ENCODE data around the gene DHDDS. TPM values are rescaled to one million over a fixed set of nuclear protein-coding genes. Genes with fewer than 3 reads are reported as not detected.
"Not testable (repeated sequence)": the region's sequence is repeated elsewhere in the genome, so short reads cannot be mapped to it uniquely, and the experiment has no call there.

DHDDS gene
- total RNA-seq, 1 donor = 17.2 TPM

- H3K4me1 ChIP-seq (ENCODE audit: insufficient read depth, low read length) = peaks cover 19% of the 10 kb centered on the region
- H3K4me3 ChIP-seq (ENCODE audit: low read length) = no peak overlapping the region
- no peaks in the 10 kb centered on the region for H3K9me3 ChIP-seq (ENCODE audit: low read depth, low read length)
- no peaks in the 10 kb centered on the region for H3K27me3 ChIP-seq (ENCODE audit: insufficient read depth, low read length)
Measured at GRCh38 chr1:26477446-26478152, 45.5 kb downstream of the DHDDS start.

- Histone ChIP-seq H3K9me3 (ENCODE audit: low read depth, low read length) (no peaks in the 10 kb centered on the region), H3K4me1 (ENCODE audit: insufficient read depth, low read length) (peaks cover 18% of the 10 kb centered on the region), H3K4me3 (ENCODE audit: low read length) (no peak overlapping the region), H3K27me3 (ENCODE audit: insufficient read depth, low read length) (no peaks in the 10 kb centered on the region)
Measured at GRCh38 chr1:26478159-26478558, 46.0 kb downstream of the DHDDS start.

GRCh38 chr1:26478988-26479387, 46.9 kb downstream of the DHDDS start:
- Histone ChIP-seq H3K4me3 (ENCODE audit: low read length) (no peak overlapping the region), H3K9me3 (ENCODE audit: low read depth, low read length) (no peaks in the 10 kb centered on the region), H3K27me3 (ENCODE audit: insufficient read depth, low read length) (no peaks in the 10 kb centered on the region), H3K4me1 (ENCODE audit: insufficient read depth, low read length) (peaks cover 9% of the 10 kb centered on the region)

GRCh38 chr1:26482921-26483320, 50.8 kb downstream of the DHDDS start:
- Histone ChIP-seq H3K9me3 (ENCODE audit: low read depth, low read length) (no peaks in the 10 kb centered on the region), H3K27me3 (ENCODE audit: insufficient read depth, low read length) (no peaks in the 10 kb centered on the region), H3K4me3 (ENCODE audit: low read length) (no peak overlapping the region), H3K4me1 (ENCODE audit: insufficient read depth, low read length) (no peaks in the 10 kb centered on the region)

GRCh38 chr1:26483980-26484379, 51.9 kb downstream of the DHDDS start:
- Histone ChIP-seq H3K27me3 (ENCODE audit: insufficient read depth, low read length) (no peaks in the 10 kb centered on the region), H3K9me3 (ENCODE audit: low read depth, low read length) (no peaks in the 10 kb centered on the region)

GRCh38 chr1:26490155-26490554, 58.0 kb downstream of the DHDDS start:
- H3K4me1 ChIP-seq (ENCODE audit: insufficient read depth, low read length) = no peaks in the 10 kb centered on the region
- no peaks in the 10 kb centered on the region for H3K27me3 ChIP-seq (ENCODE audit: insufficient read depth, low read length)
- H3K9me3 ChIP-seq (ENCODE audit: low read depth, low read length) = no peaks in the 10 kb centered on the region
- no peak overlapping the region for H3K4me3 ChIP-seq (ENCODE audit: low read length)

More at GRCh38 chr1:26483980-26484379, 51.9 kb downstream of the DHDDS start:
- no peak overlapping the region for H3K4me3 ChIP-seq (ENCODE audit: low read length)
- no peaks in the 10 kb centered on the region for H3K4me1 ChIP-seq (ENCODE audit: insufficient read depth, low read length)

- no peaks in the 10 kb centered on the region for H3K27me3 ChIP-seq (ENCODE audit: insufficient read depth, low read length)
- no peaks in the 10 kb centered on the region for H3K4me1 ChIP-seq (ENCODE audit: insufficient read depth, low read length)
- no peaks in the 10 kb centered on the region for H3K9me3 ChIP-seq (ENCODE audit: low read depth, low read length)
- no peak overlapping the region for H3K4me3 ChIP-seq (ENCODE audit: low read length)
Measured at GRCh38 chr1:26493267-26493666, 61.1 kb downstream of the DHDDS start.

- Histone ChIP-seq H3K9me3 (ENCODE audit: low read depth, low read length) (no peaks in the 10 kb centered on the region), H3K27me3 (ENCODE audit: insufficient read depth, low read length) (no peaks in the 10 kb centered on the region), H3K4me3 (ENCODE audit: low read length) (no peak overlapping the region), H3K4me1 (ENCODE audit: insufficient read depth, low read length) (peaks cover 3% of the 10 kb centered on the region)
Measured at GRCh38 chr1:26493938-26494337, 61.8 kb downstream of the DHDDS start.

- Histone ChIP-seq H3K9me3 (ENCODE audit: low read depth, low read length) (no peaks in the 10 kb centered on the region), H3K4me1 (ENCODE audit: insufficient read depth, low read length) (peaks cover 19% of the 10 kb centered on the region), H3K4me3 (ENCODE audit: low read length) (no peak overlapping the region), H3K27me3 (ENCODE audit: insufficient read depth, low read length) (no peaks in the 10 kb centered on the region)
Measured at GRCh38 chr1:26496861-26497260, 64.7 kb downstream of the DHDDS start.

- Histone ChIP-seq H3K9me3 (ENCODE audit: low read depth, low read length) (no peaks in the 10 kb centered on the region), H3K4me1 (ENCODE audit: insufficient read depth, low read length) (peaks cover 21% of the 10 kb centered on the region), H3K27me3 (ENCODE audit: insufficient read depth, low read length) (no peaks in the 10 kb centered on the region), H3K4me3 (ENCODE audit: low read length) (no peak overlapping the region)
Measured at GRCh38 chr1:26498894-26499293, 66.8 kb downstream of the DHDDS start.

GRCh38 chr1:26500488-26501175, 68.5 kb downstream of the DHDDS start:
- Histone ChIP-seq H3K27me3 (ENCODE audit: insufficient read depth, low read length) (no peaks in the 10 kb centered on the region), H3K4me3 (ENCODE audit: low read length) (peak overlapping the region; percentile 88), H3K4me1 (ENCODE audit: insufficient read depth, low read length) (peaks cover 21% of the 10 kb centered on the region), H3K9me3 (ENCODE audit: low read depth, low read length) (no peaks in the 10 kb centered on the region)

- H3K4me3 ChIP-seq (ENCODE audit: low read length); H3K27me3 ChIP-seq (ENCODE audit: insufficient read depth, low read length); H3K4me1 ChIP-seq (ENCODE audit: insufficient read depth, low read length); H3K9me3 ChIP-seq (ENCODE audit: low read depth, low read length): not testable (repeated sequence)
Measured at GRCh38 chr1:26510711-26511110, 78.6 kb downstream of the DHDDS start.

GRCh38 chr1:26515836-26516235, 83.7 kb downstream of the DHDDS start:
- not testable (repeated sequence) for H3K4me1 ChIP-seq (ENCODE audit: insufficient read depth, low read length); H3K9me3 ChIP-seq (ENCODE audit: low read depth, low read length); H3K4me3 ChIP-seq (ENCODE audit: low read length); H3K27me3 ChIP-seq (ENCODE audit: insufficient read depth, low read length)

GRCh38 chr1:26516987-26517765, 85.1 kb downstream of the DHDDS start:
- Histone ChIP-seq H3K27me3 (ENCODE audit: insufficient read depth, low read length) (no peaks in the 10 kb centered on the region), H3K4me3 (ENCODE audit: low read length) (no peak overlapping the region), H3K4me1 (ENCODE audit: insufficient read depth, low read length) (no peaks in the 10 kb centered on the region), H3K9me3 (ENCODE audit: low read depth, low read length) (no peaks in the 10 kb centered on the region)

- no peak overlapping the region for H3K4me3 ChIP-seq (ENCODE audit: low read length)
- H3K9me3 ChIP-seq (ENCODE audit: low read depth, low read length) = no peaks in the 10 kb centered on the region
- no peaks in the 10 kb centered on the region for H3K4me1 ChIP-seq (ENCODE audit: insufficient read depth, low read length)
- no peaks in the 10 kb centered on the region for H3K27me3 ChIP-seq (ENCODE audit: insufficient read depth, low read length)
Measured at GRCh38 chr1:26517766-26518049, 85.6 kb downstream of the DHDDS start.
